Raji (cell line): ENCODE data around the gene PAX7.

ENCODE experiments used
- POLR2A ChIP-seq: IDR thresholded peaks from 2 replicates; pipeline ENCODE4 v1.6.1; 2011; ENCODE audit warnings: low read depth, low read length, control low read depth; ENCODE audit not compliant: insufficient read depth

Gene PAX7

DNA sequence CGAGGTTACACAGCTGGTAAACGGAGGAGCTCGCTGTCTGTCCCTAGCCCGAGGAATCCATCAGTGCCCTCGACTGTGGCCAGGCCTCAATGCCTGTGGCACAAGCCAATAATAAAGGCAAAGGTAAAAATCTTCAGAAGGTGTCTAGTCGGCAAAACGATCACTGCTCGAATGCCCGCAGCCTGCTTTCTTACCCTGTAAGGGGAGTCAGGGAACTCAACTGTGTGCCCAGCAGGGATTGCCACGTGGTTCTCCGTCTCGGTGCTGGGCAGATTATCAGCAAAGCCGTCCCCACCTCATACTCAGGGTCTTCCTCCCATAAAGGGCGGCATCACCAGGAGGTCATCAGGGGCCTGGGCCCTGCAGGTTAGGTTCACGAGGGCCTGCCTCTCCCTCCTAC lies 103.4 kb downstream of the PAX7 start:
- no peak for TF ChIP-seq POLR2A

DNA sequence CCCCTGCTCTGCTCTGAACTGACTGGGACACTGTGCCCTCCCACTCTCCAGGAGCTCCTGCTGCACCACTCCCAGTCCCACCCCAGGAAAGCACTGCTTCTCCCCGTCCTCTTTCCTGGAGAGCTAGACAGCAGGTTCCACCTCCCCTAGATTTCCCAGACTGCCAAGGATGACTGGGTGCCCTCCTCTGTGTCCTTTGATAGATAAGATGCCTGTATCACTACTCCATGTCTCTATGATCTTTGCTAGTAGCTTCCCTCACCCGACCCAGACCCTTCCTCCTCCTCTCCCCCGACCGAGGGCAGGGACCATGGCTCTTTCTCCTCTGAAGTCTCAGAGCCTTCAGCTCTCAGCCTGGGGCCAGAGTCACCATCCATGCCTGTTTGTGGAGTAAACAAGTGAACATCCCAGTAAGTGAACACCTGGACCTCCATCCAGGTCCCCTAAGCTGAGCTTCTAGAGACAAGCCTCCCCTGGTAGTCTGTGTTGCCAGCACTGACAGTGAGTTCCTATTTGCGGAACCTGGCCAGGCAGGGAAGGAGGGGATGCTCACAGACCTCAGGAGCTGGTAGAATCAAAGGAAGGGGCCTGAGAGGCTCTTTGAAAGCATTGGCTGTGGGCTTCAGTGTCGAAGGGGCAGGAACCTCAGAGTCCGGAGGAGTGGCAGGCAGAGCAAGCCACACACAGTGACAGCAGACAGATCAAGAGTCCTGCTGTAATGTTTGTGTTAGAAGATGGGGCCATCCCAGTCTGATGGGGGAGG lies 104.0 kb downstream of the PAX7 start:
- no peak for TF ChIP-seq POLR2A

DNA sequence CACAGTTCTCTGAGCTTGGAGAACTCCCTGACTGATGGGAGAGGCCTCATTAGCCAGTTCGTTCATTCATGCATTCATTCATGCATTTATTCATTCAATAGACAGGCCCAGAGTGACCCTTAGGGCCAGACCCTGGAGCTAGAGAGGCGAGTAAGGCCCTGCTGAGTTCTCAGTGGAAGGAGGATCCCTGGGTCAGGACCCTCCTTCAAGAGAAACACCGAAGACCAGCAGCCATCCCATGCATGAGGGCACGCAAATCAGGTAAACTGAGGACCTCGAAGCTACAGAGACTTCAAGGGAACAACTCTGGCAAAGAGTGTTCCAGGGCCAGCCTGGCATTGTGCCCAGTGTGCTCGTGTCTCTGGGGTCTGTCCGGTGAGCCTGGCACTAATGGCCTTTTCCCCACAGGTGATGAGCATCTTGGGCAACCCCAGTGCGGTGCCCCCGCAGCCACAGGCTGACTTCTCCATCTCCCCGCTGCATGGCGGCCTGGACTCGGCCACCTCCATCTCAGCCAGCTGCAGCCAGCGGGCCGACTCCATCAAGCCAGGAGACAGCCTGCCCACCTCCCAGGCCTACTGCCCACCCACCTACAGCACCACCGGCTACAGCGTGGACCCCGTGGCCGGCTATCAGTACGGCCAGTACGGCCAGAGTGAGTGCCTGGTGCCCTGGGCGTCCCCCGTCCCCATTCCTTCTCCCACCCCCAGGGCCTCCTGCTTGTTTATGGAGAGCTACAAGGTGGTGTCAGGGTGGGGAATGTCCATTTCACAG lies 104.8 kb downstream of the PAX7 start:
- no peak for TF ChIP-seq POLR2A

DNA sequence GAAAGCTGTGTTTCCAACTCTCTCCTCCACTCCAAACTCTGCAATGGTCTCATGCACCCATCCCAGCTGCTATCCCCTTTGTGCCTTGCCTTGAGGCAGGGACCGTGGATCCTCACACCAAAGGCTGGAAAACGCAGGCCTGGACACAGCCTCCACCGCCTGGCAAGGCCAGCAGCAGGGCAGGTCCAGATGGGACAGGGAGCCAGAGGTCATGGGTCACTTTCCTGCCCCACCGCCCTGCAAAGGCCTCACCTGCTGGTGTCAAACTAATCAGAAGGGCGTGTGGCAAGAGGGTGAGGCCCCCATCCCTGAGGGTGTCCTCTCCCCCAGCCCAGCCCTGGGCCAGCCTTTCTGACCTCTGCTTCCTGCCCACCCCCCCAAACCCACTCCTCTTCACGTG lies 106.3 kb downstream of the PAX7 start:
- TF ChIP-seq POLR2A = no peak

DNA sequence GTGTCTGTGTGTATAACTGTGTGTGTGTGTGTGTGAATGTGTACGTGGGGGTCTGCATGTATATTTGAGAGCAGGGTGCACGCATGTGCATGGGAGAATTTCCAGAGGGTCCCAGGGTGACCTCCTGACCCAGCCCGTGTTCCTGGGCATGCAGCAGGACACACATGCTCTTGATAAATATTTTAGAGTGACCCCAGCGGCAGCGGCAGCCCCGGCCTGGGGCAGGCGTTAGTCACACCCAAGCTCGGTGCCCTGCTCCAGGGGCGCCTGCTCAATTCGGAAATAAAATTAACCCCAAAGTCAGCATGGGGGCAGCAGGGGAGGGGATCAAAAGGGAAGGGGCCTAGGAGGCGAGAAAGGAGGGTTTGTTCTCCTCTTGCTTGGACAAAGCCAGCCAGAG lies 107.5 kb downstream of the PAX7 start:
- TF ChIP-seq POLR2A = no peak

DNA sequence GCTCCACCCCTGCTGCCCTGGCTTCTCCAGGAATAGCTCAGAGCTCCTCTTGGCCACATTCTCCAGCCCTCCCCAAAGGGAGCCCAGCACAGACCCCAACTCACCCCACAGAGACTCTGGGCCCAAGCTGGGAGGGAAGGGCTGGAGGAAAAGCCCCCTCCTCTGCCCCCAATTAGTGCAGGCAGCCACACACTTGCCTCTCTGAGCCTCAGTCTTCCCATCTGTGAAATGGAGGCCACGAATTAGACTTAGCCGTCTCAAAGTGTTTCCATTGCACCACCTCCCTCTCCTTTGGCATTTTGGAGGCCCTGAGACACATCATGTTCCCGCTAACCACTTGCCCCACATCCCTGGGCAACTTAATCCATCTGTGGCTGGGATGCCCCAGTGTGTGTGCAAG lies 108.0 kb downstream of the PAX7 start:
- no peak for TF ChIP-seq POLR2A

DNA sequence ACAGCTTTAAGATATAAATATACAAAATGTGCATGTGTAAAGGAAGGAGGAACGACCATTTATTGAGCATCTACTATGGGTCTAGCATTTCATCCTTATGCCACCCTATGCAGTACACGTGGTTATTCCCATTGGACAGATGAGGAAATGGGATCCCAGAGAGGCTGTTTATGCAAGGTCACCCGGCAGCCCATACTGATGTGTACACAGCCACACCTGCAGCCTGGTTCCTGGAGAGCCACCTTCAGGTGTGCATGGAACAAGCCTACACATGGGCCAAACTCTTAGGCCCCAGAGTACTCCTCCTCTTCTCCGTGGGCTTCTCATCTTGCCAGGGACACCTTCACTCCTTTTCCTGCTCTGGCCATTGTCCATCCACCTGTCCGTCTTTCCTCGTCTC lies 108.8 kb downstream of the PAX7 start:
- TF ChIP-seq POLR2A = no peak

DNA sequence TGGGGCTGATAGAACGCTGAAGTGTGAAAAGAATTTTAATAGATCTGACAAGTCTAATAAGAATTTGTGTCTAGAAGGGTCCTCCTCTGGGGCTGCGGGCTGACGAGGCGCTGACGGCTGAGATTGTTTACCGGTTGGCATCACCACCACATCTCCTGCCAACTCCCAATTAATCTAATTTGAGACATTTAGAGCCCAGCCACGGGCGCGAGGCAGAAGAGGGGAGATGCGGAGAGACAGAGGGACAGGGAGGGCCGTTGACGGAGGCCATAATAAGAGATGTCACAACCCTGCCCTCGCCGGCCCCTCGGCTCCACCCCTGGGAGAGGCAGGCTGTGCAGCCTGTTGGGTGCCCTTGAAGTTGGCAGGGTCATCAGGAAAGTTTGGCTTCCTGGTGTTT lies 109.3 kb downstream of the PAX7 start:
- no peak for TF ChIP-seq POLR2A

DNA sequence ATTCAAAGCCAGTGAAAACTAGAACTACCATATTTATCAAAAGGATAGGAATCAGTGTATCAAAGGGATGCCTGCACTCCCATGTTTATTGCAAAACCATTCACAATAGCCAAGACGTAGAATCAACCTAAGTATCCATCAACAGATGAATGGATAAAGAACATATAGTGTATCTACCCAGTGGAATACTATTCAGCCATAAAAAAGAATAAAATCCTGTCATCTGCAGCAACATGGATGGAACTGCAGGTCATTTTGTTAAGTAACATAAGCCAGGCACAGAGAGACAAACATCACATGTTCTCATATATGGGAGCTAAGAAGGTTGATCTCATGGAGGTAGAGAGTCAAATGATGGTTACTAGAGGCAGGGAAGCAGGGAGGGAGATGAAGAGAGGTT lies 110.0 kb downstream of the PAX7 start:
- no peak for TF ChIP-seq POLR2A

DNA sequence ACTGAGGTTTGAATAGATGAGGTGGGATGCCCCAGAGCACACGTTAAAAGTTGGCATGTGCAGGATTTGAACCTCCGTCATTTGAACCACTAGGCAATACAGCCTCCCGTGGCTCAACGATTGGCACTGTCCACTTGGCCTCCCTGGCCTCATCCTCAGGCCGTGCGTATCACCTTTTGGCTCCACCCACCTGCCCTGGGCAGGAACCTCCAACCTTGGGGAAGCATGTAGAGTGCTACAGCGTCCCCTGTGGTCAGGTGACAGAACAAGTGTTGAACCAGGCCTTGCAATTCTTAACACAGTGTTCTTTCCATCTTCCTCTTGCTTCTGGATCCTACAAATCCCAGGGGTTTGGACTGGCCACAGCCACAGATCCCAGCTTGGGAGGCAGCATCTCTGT lies 112.6 kb downstream of the PAX7 start:
- no peak for TF ChIP-seq POLR2A

DNA sequence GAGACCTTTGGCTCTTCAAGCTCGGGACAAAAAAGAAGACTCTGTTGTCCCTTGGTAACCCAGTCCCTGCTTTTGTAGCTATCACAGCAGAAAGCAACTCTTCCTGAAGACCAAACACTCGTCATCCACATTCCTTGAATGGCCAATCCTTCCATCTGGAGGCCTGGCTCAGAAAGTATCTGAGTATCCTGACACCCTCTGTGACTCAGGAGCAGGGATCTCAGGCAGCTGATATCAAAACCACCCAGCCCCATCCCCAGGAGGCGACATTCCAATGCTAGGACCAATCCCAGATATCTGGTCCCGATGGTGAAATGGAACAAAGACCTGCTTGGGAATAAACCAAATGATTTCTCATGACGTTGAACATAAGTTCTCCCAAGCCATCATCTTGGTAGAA lies 116.3 kb downstream of the PAX7 start:
- no peak for TF ChIP-seq POLR2A

DNA sequence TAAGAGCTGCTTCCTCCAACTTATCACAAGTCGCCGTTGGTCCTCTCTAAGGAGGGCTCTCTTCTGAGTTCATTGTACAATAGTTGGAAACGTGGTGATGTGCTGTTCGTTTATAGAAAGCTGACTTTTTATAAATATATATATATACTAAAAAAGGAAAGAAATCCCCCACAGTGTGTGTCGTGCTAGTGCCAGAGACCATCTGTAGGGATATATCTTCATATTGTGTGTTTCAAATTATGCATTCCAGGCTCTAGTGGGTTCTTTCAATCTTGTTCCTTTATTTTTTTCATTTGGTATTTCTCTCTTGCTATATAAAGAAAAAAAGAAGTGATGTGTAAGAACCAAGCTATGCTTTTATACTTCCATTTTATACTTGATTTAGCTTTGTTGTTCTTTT lies 117.0 kb downstream of the PAX7 start:
- TF ChIP-seq POLR2A = no peak

DNA sequence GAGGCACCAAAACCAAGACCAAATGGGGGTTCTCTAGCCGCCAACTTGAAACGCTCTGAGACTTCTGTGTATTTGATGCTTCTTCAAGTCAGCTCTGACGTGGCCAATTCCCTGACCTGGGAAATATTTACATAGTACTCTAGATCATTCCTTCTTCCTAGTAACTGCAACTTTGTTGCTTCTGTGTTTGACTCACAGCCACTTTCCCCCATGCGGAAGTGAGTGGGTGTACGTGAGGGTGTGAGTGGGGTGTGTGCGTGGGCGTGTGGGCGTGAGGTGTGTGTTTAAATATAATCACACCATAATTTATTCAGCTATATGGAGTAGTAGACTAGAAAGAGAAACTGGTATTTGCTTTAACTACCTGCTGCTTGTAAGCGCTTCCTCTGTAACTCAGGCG lies 117.8 kb downstream of the PAX7 start:
- TF ChIP-seq POLR2A = no peak

DNA sequence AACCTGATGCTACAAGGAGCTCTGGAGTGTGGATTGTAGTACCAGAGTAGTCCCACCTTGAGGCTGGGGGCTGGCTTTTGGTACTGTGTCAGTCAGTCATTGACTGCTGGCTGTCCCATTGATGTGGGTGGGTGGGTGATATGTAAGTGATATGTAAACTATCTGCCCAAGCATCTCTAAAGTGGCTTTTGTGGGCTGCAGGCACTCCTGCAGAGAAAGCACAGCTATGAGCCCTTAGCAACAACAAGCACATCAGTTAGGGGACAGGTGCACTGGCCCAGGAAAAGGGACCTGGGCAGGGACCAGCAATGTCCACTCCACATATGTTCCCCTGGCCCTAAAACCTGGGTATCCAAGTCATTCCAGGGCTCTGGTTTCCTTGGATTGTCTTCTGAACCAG lies 118.9 kb downstream of the PAX7 start:
- no peak for TF ChIP-seq POLR2A

DNA sequence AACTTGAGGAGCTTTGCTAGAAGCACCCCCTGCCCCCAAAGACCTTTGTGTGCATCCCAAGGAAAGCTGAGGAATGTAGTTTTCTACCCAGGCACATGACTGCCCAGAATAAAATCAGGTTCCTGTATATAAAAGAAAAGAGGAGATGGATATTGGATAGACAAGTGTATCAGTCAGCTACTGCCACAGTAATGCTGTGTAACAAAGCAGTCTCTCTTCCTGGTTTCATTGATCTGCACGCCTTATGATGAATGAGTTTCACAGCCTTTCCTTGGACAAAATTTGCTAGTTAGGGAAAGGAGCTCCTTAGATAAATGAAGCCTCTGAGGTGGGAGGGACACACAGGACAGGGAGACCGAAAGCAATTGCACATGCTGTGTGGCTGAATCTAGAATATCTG lies 120.0 kb downstream of the PAX7 start:
- no peak for TF ChIP-seq POLR2A

DNA sequence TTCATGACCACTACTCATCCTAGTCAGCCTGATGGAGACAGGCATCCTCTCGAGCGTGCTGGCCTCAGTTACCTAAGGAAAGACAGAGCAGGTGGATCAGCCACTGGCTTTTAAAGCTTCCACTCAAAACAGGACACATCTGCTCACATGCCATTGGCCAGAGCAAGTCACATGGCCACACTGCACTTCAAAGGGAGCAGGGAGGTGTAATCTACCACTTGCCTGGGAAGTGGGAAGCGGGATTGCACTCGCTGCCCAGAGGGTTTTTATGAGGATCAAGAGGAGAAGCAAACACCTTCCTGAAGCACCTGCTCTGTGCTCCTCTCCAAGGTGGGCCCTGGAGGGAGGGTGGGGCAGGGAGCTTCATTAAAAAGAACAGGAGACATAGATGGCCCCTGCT lies 120.8 kb downstream of the PAX7 start:
- no peak for TF ChIP-seq POLR2A

DNA sequence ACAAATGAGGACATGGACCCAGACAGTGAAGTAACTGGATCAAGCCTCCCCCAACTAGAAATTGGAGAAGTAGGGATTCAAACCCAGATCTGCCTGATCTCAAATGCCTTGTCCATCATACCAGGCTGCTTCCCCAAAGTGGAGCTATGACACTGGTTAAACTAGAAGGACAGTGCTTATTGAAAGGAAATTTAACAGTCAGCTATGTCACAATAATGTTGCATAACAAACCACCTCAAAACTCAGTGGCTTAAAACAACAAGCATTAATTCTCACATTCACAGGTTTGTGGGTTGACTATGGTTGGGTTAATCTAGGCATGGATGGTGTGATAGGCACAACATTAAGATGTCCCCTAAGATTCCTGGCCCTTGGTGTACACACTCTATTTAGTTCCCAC lies 121.8 kb downstream of the PAX7 start:
- TF ChIP-seq POLR2A = no peak

DNA sequence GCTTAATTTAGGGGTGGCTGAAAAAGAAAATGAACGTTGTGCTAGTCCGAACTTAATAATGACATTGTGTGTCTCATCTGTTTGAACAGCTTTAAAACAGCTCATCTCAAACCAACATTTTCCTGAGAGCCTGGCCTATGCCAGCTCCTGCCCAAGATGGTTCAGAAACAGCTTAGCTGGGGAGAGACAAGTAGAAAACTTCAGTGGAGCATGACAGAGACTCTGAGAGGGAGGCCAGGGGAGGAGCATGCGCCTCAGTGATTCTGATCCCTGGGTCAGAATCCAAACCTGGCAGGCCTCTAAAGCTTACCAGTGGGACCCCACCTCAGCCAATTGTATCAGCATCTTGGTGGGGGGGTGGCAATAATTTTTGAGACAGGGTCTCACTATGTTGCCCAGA lies 129.5 kb downstream of the PAX7 start:
- no peak for TF ChIP-seq POLR2A
